ENCODE results near the gene CAV3. TPM values are rescaled to one million over a fixed set of nuclear protein-coding genes. Genes with fewer than 3 reads are reported as not detected.

Gene CAV3
- not detected for total RNA-seq (2021; ENCODE audit: unreplicated experiment)
- polyA plus RNA-seq (2012) = not detected in 2 replicates
- not detected for Bru-seq, nascent RNA
- percentile 6 among the genes with signal in this experiment for BruChase-seq, experiment 1, labeled RNA remaining after a 6-hour chase
- BruChase-seq, experiment 2, labeled RNA remaining after a 2-hour chase = not detected
- long read RNA-seq, partial matches to known transcripts = 0 of 1 reads
- long read RNA-seq, other reads (novel, unspliced or antisense) = 1 of 1 reads

- Histone ChIP-seq H3K4me2 (ENCODE audit: low read length) (peak within 1 kb of the TSS; percentile 31), H3K4me1 (ENCODE audit: control insufficient read depth in 1 of 2, insufficient read depth in 2 of 2, low read length in 2 of 2) (peaks cover 7 to 45% of the 10 kb centered on the region in 2 experiments), H3K9me3 (ENCODE audit: control insufficient read depth in 1 of 2, insufficient read depth in 1 of 2, low read depth in 1 of 2, low read length in 2 of 2) (no peaks in the 10 kb centered on the region), H3K79me2 (ENCODE audit: insufficient read depth, low read length) (no peaks in the 10 kb centered on the region), H3K27me3 (ENCODE audit: insufficient read depth, low read length) (no peaks in the 10 kb centered on the region), H4K20me1 (ENCODE audit: insufficient read depth) (no peaks in the 10 kb centered on the region), H3K36me3 (ENCODE audit: control insufficient read depth in 1 of 2, insufficient read depth in 2 of 2, low read length in 2 of 2) (no peaks in the 10 kb centered on the region), H3K9ac (ENCODE audit: low read length) (no peak within 1 kb of the TSS), H3K27ac (ENCODE audit: low read depth, low read length) (no peak within 1 kb of the TSS), H2AFZ (ENCODE audit: low read depth, low read length, poor library complexity, severe bottlenecking) (no peak within 1 kb of the TSS), H3K9me2 (ENCODE audit: insufficient read depth) (no peaks in the 10 kb centered on the region), H3K4me3 (replicated peaks in 1 of 2; ENCODE audit: low read depth in 1 of 2, low read length in 2 of 2) (no peak within 1 kb of the TSS)
- ATAC-seq (no peak), DNase-seq (ENCODE audit: low read depth, low spot score) (no peak)
- BruUV-seq (replicated peaks) = no TSS peak
- ChIA-PET RAD21 (ENCODE audit: low non-redundant PET in 1 of 2, low total read pairs in 2 of 2, uncharacterized antibody in 2 of 2, unreplicated experiment in 2 of 2) (no interaction called here), POLR2A (interaction anchor here (1.1 kb wide), 1 partner anchor 20 kb away, joined by 3 read pairs; no protein-coding TSS in a partner anchor), CTCF (interaction anchor here (1.5 kb wide), 1 partner anchor 20 kb away, joined by 9 read pairs; no protein-coding TSS in a partner anchor)
- intact Hi-C loops (cut with micrococcal nuclease) = no loop called here
- TF ChIP-seq SP1 (IDR thresholded peaks at IDR 0.05; ENCODE audit: low read depth) (no peak), SIN3A (IDR thresholded peaks at IDR 0.05; ENCODE audit: low read depth) (no peak), EZH2 (IDR thresholded peaks at IDR 0.05) (no peak), EGR1 (IDR thresholded peaks at IDR 0.05; ENCODE audit: low read depth) (no peak), ZFX (IDR thresholded peaks at IDR 0.05) (no peak), JUND (IDR thresholded peaks at IDR 0.05) (no peak), CEBPB (IDR thresholded peaks at IDR 0.05; ENCODE audit: low read depth) (no peak), ELF1 (IDR thresholded peaks at IDR 0.05; ENCODE audit: borderline replicate concordance, low read depth) (no peak), CTCF (IDR thresholded peaks at IDR 0.05 in 2 of 3, conservative IDR thresholded peaks at IDR 0.05 in 1 of 3; ENCODE audit: borderline replicate concordance in 1 of 3, insufficient read depth in 1 of 3, low read depth in 2 of 3, low read length in 2 of 3) (no peak), TCF7L2 (IDR thresholded peaks at IDR 0.05; ENCODE audit: borderline replicate concordance, extremely low read depth, insufficient read depth, insufficient read length) (no peak), YY1 (IDR thresholded peaks at IDR 0.05; ENCODE audit: extremely low read depth, insufficient replicate concordance, low read depth, low read length) (no peak), ATF3 (IDR thresholded peaks at IDR 0.05) (no peak), POLR2A (IDR thresholded peaks at IDR 0.05; ENCODE audit: borderline replicate concordance, extremely low read depth, insufficient read depth, insufficient read length) (no peak), CBX3 (IDR thresholded peaks at IDR 0.05; ENCODE audit: low read depth) (no peak), SRF (IDR thresholded peaks at IDR 0.05; ENCODE audit: low read depth) (no peak), EZH2phosphoT487 (IDR thresholded peaks at IDR 0.05; ENCODE audit: borderline replicate concordance) (no peak), POLR2AphosphoS5 (IDR thresholded peaks at IDR 0.05; ENCODE audit: low read depth, low read length) (no peak), ZNF274 (IDR thresholded peaks at IDR 0.05; ENCODE audit: low read depth, low read length) (no peak), ZBTB33 (IDR thresholded peaks at IDR 0.05; ENCODE audit: extremely low read depth, insufficient replicate concordance, low read length) (no peak)
Observed at GRCh38 chr3:8733332-8734094, at the start of gene CAV3. Gene CAV3, plus strand, starts transcription at chr3:8733802. Its CDS starts 75 bp downstream, at chr3:8733877.
